Natural killer cell (primary cell): ENCODE results near the gene DHX8. TPM values are rescaled to one million over a fixed set of nuclear protein-coding genes. Genes with fewer than 3 reads are reported as not detected.
"Not testable (repeated sequence)": the region's sequence is repeated elsewhere in the genome, so short reads cannot be mapped to it uniquely, and the experiment has no call there.

ENCODE experiments used
- ATAC-seq, 3 donors: fragments of 150-1000 bp in 2 of 3; fragments of 200-7000 bp in 1 of 3; cut with Tn5 transposase; 1 replicate in 1 of 3; 2 replicates in 2 of 3; pipeline ENCODE4 v1.10.0; 2021; ENCODE audit warnings: mild to moderate bottlenecking in 2 of 3, moderate library complexity in 2 of 3
- DNase-seq, 2 donors: peaks; one replicate each; pipeline versions ENCODE4 v3.0.0 to v3.0.0-alpha.2; 2013 to 2021; ENCODE audit warnings: mixed read lengths in 1 of 2
- H3K27ac ChIP-seq: one replicate; pipeline ENCODE4 v1.5.1; 2013; ENCODE audit warnings: mild to moderate bottlenecking, low read length
- H3K27me3 ChIP-seq: one replicate; pipeline ENCODE4 v1.6.1; 2013; ENCODE audit warnings: low read length; ENCODE audit not compliant: control insufficient read depth, insufficient read depth
- H3K36me3 ChIP-seq: one replicate; pipeline ENCODE4 v1.6.1; 2013; ENCODE audit warnings: low read length; ENCODE audit not compliant: control insufficient read depth, insufficient read depth
- H3K4me1 ChIP-seq: one replicate; pipeline ENCODE4 v1.6.1; 2013; ENCODE audit warnings: low read length; ENCODE audit not compliant: control insufficient read depth, insufficient read depth
- H3K4me3 ChIP-seq: one replicate; pipeline ENCODE4 v1.5.1; 2013; ENCODE audit warnings: low read length
- H3K9me3 ChIP-seq: one replicate; pipeline ENCODE4 v1.6.1; 2013; ENCODE audit warnings: low read length; ENCODE audit not compliant: control insufficient read depth, insufficient read depth
- H3K27ac Mint-ChIP-seq, 2 donors: one replicate each; pipeline ENCODE4 v1.8.0; 2022; ENCODE audit warnings: mild to moderate bottlenecking in 2 of 2, mixed read lengths in 2 of 2, moderate library complexity in 1 of 2
- H3K27me3 Mint-ChIP-seq, 2 donors: one replicate each; pipeline ENCODE4 v1.8.0; 2022; ENCODE audit warnings: low read depth in 2 of 2, mixed read lengths in 2 of 2
- H3K36me3 Mint-ChIP-seq: one replicate; pipeline ENCODE4 v1.8.0; 2022; ENCODE audit warnings: mixed read lengths
- H3K4me1 Mint-ChIP-seq, 2 donors: one replicate each; pipeline ENCODE4 v1.8.0; 2022; ENCODE audit warnings: mixed read lengths in 2 of 2
- H3K4me3 Mint-ChIP-seq: one replicate; pipeline ENCODE4 v1.8.0; 2022; ENCODE audit warnings: mild to moderate bottlenecking, moderate library complexity, mixed read lengths
- H3K9me3 Mint-ChIP-seq, 2 donors: one replicate each; pipeline ENCODE4 v1.8.0; 2022; ENCODE audit warnings: mixed read lengths in 2 of 2
- CTCF ChIP-seq: fragments of 200-600 bp; IDR thresholded peaks from one replicate; pipeline ENCODE4 v1.8.0; 2022; ENCODE audit warnings: antibody characterized with exemption
- WGBS: methylation state at CpG from one replicate; pipeline ENCODE4 v1.1.7; 2013; ENCODE audit warnings: missing lambda C conversion rate; ENCODE audit not compliant: insufficient coverage; 5-methylcytosine and 5-hydroxymethylcytosine counted together
- intact Hi-C: fragments of 100-400 bp; cut with micrococcal nuclease; formaldehyde crosslinking; loops from one replicate; pipeline ENCODE4 v1.14.2; 2022
- total RNA-seq, 4 donors: library from RNA; stranded (reverse); fragments of 120-200 nt in 1 of 4; gene quantifications; one replicate each; pipeline versions ENCODE4 v1.2.3 to v1.2.4, GENCODE V29; 2013 to 2022

DHX8 gene
- total RNA-seq, 3 donors from 2014 or later (not counting 1 experiment from before 2014, with no cell fraction given), result 88.3 to 106 (median 105) TPM

- Mint-ChIP-seq H3K36me3 (no peaks in the 10 kb centered on the region), H3K4me1 (peaks cover 0 to 8% of the 10 kb centered on the region in 2 donors), H3K9me3 (no peaks in the 10 kb centered on the region), H3K27me3 (peaks cover 15 to 22% of the 10 kb centered on the region in 2 donors), H3K27ac (no peak overlapping the region), H3K4me3 (no peak overlapping the region)
- Histone ChIP-seq H3K9me3 (no peaks in the 10 kb centered on the region), H3K4me3 (no peak overlapping the region), H3K27me3 (no peaks in the 10 kb centered on the region), H3K36me3 (no peaks in the 10 kb centered on the region), H3K4me1 (peaks cover 4% of the 10 kb centered on the region), H3K27ac (no peak overlapping the region)
- intact Hi-C loops, result no loop called here
- WGBS, result 50% methylated on average over 6 of the region's 7 CpGs
- no peak for TF ChIP-seq CTCF
- no peak for ATAC-seq
- no peak for DNase-seq
These were observed 27.0 kb upstream of the DHX8 start for GRCh38 chr17:43456661-43457361.

GRCh38 chr17:43457362-43457692, 26.4 kb upstream of the DHX8 start:
- DNase-seq (no peak), ATAC-seq (no peak)
- Histone ChIP-seq H3K36me3 (no peaks in the 10 kb centered on the region), H3K27ac (no peak overlapping the region), H3K27me3 (no peaks in the 10 kb centered on the region), H3K4me3 (no peak overlapping the region), H3K9me3 (no peaks in the 10 kb centered on the region), H3K4me1 (peaks cover 4% of the 10 kb centered on the region)
- Mint-ChIP-seq H3K4me3 (no peak overlapping the region), H3K27ac (no peak overlapping the region), H3K4me1 (peaks cover 0 to 8% of the 10 kb centered on the region in 2 donors), H3K36me3 (no peaks in the 10 kb centered on the region), H3K27me3 (peaks cover 15 to 22% of the 10 kb centered on the region in 2 donors), H3K9me3 (no peaks in the 10 kb centered on the region)
- WGBS, result 67% methylated on average over 1 of the region's 1 CpG
- TF ChIP-seq CTCF, result no peak
- intact Hi-C loops, result no loop called here

GRCh38 chr17:43459878-43460277, 23.9 kb upstream of the DHX8 start:
- H3K9me3 Mint-ChIP-seq, H3K4me1 ChIP-seq, H3K9me3 ChIP-seq, H3K4me3 Mint-ChIP-seq, H3K27ac Mint-ChIP-seq, H3K27me3 ChIP-seq, H3K36me3 Mint-ChIP-seq, DNase-seq, H3K36me3 ChIP-seq, H3K27ac ChIP-seq, H3K4me3 ChIP-seq, H3K4me1 Mint-ChIP-seq, intact Hi-C loops, ATAC-seq: not testable (repeated sequence)
- peaks cover 13 to 29% of the 10 kb centered on the region in 2 donors for H3K27me3 Mint-ChIP-seq
- 88% methylated on average over 5 of the region's 5 CpGs for WGBS

- peaks cover 16 to 20% of the 10 kb centered on the region in 2 donors for H3K27me3 Mint-ChIP-seq
- ATAC-seq, result no peak
These were observed 22.6 kb upstream of the DHX8 start for GRCh38 chr17:43461185-43461584.

GRCh38 chr17:43462569-43462968, 21.2 kb upstream of the DHX8 start:
- ATAC-seq, intact Hi-C loops, H3K27ac Mint-ChIP-seq, H3K27ac ChIP-seq, H3K36me3 ChIP-seq, H3K4me3 Mint-ChIP-seq, H3K4me3 ChIP-seq, H3K36me3 Mint-ChIP-seq, DNase-seq, H3K9me3 Mint-ChIP-seq, H3K9me3 ChIP-seq, H3K4me1 ChIP-seq, H3K4me1 Mint-ChIP-seq, H3K27me3 ChIP-seq: not testable (repeated sequence)
- peaks cover 9 to 13% of the 10 kb centered on the region in 2 donors for H3K27me3 Mint-ChIP-seq
- WGBS, result 95% methylated on average over 3 of the region's 4 CpGs

More at GRCh38 chr17:43461185-43461584, 22.6 kb upstream of the DHX8 start:
- no peaks in the 10 kb centered on the region for H3K9me3 Mint-ChIP-seq
- Histone ChIP-seq H3K27me3 (no peaks in the 10 kb centered on the region), H3K27ac (no peak overlapping the region), H3K36me3 (no peaks in the 10 kb centered on the region), H3K9me3 (no peaks in the 10 kb centered on the region), H3K4me1 (peaks cover 4% of the 10 kb centered on the region), H3K4me3 (no peak overlapping the region)
- no peak for TF ChIP-seq CTCF
- no CpG with 5 or more reads among the region's 1 CpG for WGBS
- H3K4me3 Mint-ChIP-seq, result no peak overlapping the region
- intact Hi-C loops, result no loop called here
- no peaks in the 10 kb centered on the region for H3K36me3 Mint-ChIP-seq
- no peak overlapping the region for H3K27ac Mint-ChIP-seq
- peaks cover 0 to 8% of the 10 kb centered on the region in 2 donors for H3K4me1 Mint-ChIP-seq
- no peak for DNase-seq
